Prostate gland (tissue), 2 donors: Measurements from ENCODE around the gene MLX. TPM values are rescaled to one million over a fixed set of nuclear protein-coding genes. Genes with fewer than 3 reads are reported as not detected.

Experiments used
- DNase-seq: peaks from one replicate; pipeline ENCODE4 v3.0.0-alpha.2; 2019; ENCODE audit warnings: low spot score
- H3K27ac ChIP-seq, 2 donors: fragments of 200-600 bp; sonication (generic); 2 replicates each; pipeline ENCODE4 v1.5.1; 2017 to 2019
- H3K27me3 ChIP-seq: fragments of 200-600 bp; sonication (generic); replicated peaks from 2 replicates; pipeline ENCODE4 v1.5.1; 2019; ENCODE audit not compliant: insufficient read depth
- H3K36me3 ChIP-seq, 2 donors: fragments of 200-600 bp; sonication (generic); 1 replicate in 1 of 2; 2 replicates in 1 of 2; pipeline versions ENCODE4 v1.5.1 to v1.8.1; 2017 to 2019
- H3K4me1 ChIP-seq: fragments of 200-600 bp; sonication (generic); replicated peaks from 2 replicates; pipeline ENCODE4 v1.5.1; 2019
- H3K4me3 ChIP-seq, 2 donors: fragments of 200-600 bp; sonication (generic); 2 replicates each; pipeline ENCODE4 v1.5.1; 2017 to 2019
- H3K9me3 ChIP-seq: fragments of 200-600 bp; sonication (generic); 2 replicates; pipeline ENCODE4 v1.5.1; 2017
- POLR2A ChIP-seq: fragments of 450-650 bp; IDR thresholded peaks from one replicate; pipeline ENCODE4 v1.6.1; 2016; ENCODE audit warnings: antibody characterized with exemption, mild to moderate bottlenecking
- POLR2AphosphoS5 ChIP-seq: sonication (generic); formaldehyde crosslinking; IDR thresholded peaks from one replicate; pipeline ENCODE4 v1.6.1; 2017; ENCODE audit warnings: antibody characterized with exemption
- WGBS: methylation state at CpG from one replicate; pipeline ENCODE4 v1.1.5; 2018; 5-methylcytosine and 5-hydroxymethylcytosine counted together
- intact Hi-C: fragments of 100-400 bp; cut with DNase I; formaldehyde crosslinking; loops from one replicate; pipeline ENCODE4 v1.14.2; 2022
- total RNA-seq, 2 donors: library from RNA; depleted of rRNA; stranded (reverse); fragments of >200 nt; gene quantifications; one replicate each; pipeline ENCODE4 v1.1.0, GENCODE V29; 2016
- TF ChIP-seq, protein P1 (sequence below), 4 experiments: fragments of 200-600 bp in 2 of 4; fragments of 450-650 bp in 2 of 4; sonication (generic) in 2 of 4; IDR thresholded peaks; 1 replicate in 3 of 4; 2 replicates in 1 of 4; pipeline ENCODE4 v1.5.1; 2016 to 2019; ENCODE audit warnings: antibody characterized with exemption in 4 of 4, mild to moderate bottlenecking in 2 of 4, moderate library complexity in 2 of 4

MLX gene, protein sequence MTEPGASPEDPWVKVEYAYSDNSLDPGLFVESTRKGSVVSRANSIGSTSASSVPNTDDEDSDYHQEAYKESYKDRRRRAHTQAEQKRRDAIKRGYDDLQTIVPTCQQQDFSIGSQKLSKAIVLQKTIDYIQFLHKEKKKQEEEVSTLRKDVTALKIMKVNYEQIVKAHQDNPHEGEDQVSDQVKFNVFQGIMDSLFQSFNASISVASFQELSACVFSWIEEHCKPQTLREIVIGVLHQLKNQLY
- total RNA-seq: 10 to 100 TPM; 28.1 to 52.3 TPM

DNA sequence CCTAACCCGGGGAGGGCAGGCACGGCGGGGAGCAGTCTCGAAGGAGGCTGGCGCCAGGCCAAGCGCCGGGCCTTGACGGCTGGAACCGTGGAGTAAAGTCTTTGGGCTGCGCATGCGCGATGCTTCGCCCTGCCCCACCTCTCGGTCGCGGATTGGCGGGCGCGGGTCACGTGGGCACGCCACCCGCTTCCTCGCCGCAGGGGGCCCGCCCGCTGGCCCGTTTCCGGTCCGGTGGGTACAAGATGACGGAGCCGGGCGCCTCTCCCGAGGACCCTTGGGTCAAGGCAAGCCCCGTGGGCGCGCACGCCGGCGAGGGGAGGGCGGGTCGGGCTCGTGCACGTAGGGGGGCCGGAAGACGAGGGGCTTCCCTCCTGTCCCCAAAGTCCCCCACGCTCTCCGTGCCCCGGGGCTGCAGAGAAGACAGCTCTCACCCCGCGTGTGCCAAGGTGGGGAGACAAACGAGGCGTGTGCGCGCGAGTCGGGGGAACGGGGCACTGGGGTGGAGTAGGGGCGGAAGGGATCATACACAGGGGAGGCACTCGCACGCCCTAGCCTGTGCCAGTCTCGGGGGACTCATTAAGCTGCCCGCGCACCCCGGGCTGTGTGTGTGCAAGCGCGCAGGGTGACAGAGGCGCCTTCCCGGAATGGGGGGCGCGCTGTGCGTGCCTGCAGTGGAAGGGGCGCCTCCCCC lies at the start of gene MLX:
Gene MLX (plus strand): TSS at position 218 of the 691 bp plus-strand sequence. CDS start 25 bp downstream, at position 243.
- intact Hi-C loops: no loop called here
- peak within 1 kb of the TSS; percentile 82 to 85 for H3K27ac ChIP-seq
- H3K27me3 ChIP-seq: no peaks in the 10 kb centered on the region
- WGBS: 0% methylated on average over 49 of the region's 72 CpGs
- H3K9me3 ChIP-seq: no peaks in the 10 kb centered on the region
- TF ChIP-seq, protein P1, sequence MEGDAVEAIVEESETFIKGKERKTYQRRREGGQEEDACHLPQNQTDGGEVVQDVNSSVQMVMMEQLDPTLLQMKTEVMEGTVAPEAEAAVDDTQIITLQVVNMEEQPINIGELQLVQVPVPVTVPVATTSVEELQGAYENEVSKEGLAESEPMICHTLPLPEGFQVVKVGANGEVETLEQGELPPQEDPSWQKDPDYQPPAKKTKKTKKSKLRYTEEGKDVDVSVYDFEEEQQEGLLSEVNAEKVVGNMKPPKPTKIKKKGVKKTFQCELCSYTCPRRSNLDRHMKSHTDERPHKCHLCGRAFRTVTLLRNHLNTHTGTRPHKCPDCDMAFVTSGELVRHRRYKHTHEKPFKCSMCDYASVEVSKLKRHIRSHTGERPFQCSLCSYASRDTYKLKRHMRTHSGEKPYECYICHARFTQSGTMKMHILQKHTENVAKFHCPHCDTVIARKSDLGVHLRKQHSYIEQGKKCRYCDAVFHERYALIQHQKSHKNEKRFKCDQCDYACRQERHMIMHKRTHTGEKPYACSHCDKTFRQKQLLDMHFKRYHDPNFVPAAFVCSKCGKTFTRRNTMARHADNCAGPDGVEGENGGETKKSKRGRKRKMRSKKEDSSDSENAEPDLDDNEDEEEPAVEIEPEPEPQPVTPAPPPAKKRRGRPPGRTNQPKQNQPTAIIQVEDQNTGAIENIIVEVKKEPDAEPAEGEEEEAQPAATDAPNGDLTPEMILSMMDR (IDR thresholded peaks at IDR 0.05): peak in 2 of 4 experiments; percentile 12 to 31
- TF ChIP-seq POLR2A (peak; percentile 47), POLR2AphosphoS5 (peak; percentile 94)
- peak within 1 kb of the TSS; percentile 69 to 88 for H3K4me3 ChIP-seq
- DNase-seq: peak; percentile 90
- H3K4me1 ChIP-seq: peaks cover 28% of the 10 kb centered on the region
- peaks cover 2 to 8% of the 10 kb centered on the region in 2 donors for H3K36me3 ChIP-seq

DNA sequence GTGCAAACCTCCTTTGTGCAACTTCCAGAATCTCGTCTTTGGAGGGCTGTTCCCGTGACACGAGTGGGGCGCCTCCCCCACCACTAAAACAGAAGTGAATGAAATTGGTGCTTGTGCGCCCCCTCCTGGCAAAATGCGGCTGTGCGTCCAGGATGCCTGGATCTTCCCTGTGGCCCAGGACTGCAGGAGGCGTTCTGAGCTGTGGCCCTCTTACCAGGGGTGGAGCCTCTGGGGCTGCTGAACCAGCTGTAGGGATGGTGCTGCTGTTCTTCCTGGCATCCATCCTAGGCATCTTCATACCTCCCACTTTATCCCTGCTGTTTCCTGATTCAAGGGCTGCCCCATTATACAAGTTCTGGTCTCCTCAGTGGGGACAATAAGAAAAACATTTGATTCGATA lies 49.4 kb upstream of the MLX start:
- intact Hi-C loops: loop anchor here (5.0 kb wide), 1 partner anchor 205 kb away; no protein-coding TSS in a partner anchor
- Histone ChIP-seq H3K9me3 (no peaks in the 10 kb centered on the region), H3K27ac (peak overlapping the region; percentile 87 to 93), H3K36me3 (no peaks in the 10 kb centered on the region), H3K4me1 (peaks cover 8% of the 10 kb centered on the region), H3K4me3 (no peak overlapping the region), H3K27me3 (no peaks in the 10 kb centered on the region)
- WGBS: 23% methylated on average over 9 of the region's 9 CpGs
- DNase-seq: peak; percentile 77
- TF ChIP-seq, protein P1 (IDR thresholded peaks at IDR 0.05): peak; percentile 82 to 96 (median 92)
- TF ChIP-seq POLR2A (no peak), POLR2AphosphoS5 (peak; percentile 82)

DNA sequence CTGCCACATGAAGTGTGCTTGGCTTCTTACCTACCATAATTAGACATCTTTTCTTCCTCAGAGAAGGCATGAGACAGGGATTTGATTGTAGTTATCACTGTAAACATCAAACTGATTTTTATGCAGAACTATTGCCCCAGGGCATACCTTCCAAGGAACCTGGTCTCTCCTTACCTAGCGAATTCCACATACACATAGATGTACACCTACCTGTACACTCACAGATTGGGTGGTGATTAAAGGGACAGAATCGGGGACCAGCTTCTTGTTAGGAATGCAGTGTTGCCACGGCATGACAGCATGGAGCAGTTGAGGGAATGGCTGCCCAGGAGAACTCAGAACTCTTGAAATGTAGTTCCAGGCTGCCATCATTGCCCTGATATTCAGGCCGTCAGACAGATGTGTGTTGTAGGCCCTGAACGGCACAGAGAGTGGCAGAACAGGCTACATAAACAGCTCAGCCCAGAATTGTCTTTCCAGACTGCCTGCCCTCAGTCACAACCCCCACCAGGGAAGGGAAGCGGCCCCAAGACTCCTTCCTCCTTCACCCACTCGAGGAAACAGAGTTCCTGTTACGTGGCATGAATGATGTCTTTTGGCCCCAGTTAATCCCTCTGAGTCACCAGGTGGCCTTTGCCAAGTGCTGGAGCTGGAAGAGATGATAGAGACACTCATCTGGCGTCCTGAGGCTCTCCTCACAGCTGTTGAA lies 48.7 kb upstream of the MLX start:
- H3K9me3 ChIP-seq: no peaks in the 10 kb centered on the region
- H3K36me3 ChIP-seq: no peaks in the 10 kb centered on the region
- H3K27me3 ChIP-seq: no peaks in the 10 kb centered on the region
- DNase-seq: peak; percentile 71
- no peak overlapping the region for H3K4me3 ChIP-seq
- intact Hi-C loops: loop anchor here (2.0 to 5.0 kb wide), 3 partner anchors 95 to 206 kb away; partner anchors contain the start of gene CAVIN1
- WGBS: 17% methylated on average over 9 of the region's 9 CpGs
- H3K27ac ChIP-seq: peak overlapping the region; percentile 87 to 93
- peaks cover 8% of the 10 kb centered on the region for H3K4me1 ChIP-seq
- peak; percentile 89 for TF ChIP-seq POLR2AphosphoS5
- peak; percentile 36 for TF ChIP-seq POLR2A
- TF ChIP-seq, protein P1 (IDR thresholded peaks at IDR 0.05): no peak

DNA sequence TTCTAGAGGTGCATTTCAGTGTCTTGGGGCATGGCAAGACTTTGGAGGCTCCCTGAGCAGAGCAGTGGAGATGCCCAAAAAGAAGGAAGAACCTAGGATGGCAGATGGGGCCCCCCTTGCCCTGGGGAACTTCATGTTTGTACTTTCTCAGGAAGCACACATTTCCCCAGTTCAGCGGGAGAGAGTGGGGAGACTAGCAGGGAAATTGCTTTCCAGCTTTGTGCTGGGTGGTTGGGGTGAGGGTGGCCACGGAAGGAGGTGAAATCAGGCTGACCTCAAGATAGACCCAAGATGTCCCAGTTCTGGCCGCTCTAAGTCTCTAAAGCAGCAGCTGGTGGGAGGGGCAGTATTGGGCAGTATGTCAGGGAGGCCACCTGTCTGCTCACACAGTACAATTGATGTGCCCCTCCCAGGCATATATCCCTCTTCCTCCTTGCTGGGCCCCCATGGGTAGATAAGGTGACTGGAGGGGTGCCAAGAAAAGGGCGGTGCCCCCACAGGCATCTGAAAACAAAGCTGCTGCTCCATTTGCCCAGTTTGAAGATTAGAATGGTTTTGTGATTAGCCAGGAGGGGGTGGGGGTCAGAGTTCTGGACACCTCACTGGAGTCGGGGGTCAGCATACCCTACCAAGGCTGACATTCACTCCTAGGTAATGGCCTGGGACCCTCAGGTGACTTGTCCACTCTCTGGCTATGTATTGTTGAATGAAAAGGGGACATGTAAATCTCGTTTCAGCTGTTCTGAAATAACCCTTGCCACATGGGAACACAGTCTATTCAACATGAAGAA lies 48.0 kb upstream of the MLX start:
- DNase-seq: no peak
- H3K27ac ChIP-seq: peak overlapping the region; percentile 87 to 93
- TF ChIP-seq POLR2A: no peak
- TF ChIP-seq, protein P1 (IDR thresholded peaks at IDR 0.05): no peak
- TF ChIP-seq POLR2AphosphoS5: no peak
- H3K27me3 ChIP-seq: no peaks in the 10 kb centered on the region
- peaks cover 8% of the 10 kb centered on the region for H3K4me1 ChIP-seq
- no peaks in the 10 kb centered on the region for H3K9me3 ChIP-seq
- no peaks in the 10 kb centered on the region for H3K36me3 ChIP-seq
- 29% methylated on average over 6 of the region's 6 CpGs for WGBS
- intact Hi-C loops: loop anchor here (2.0 to 5.0 kb wide), 3 partner anchors 96 to 207 kb away; partner anchors contain the start of gene CAVIN1
- H3K4me3 ChIP-seq: no peak overlapping the region
